ENCODE data around the gene SPTLC3. TPM values are rescaled to one million over a fixed set of nuclear protein-coding genes. Genes with fewer than 3 reads are reported as not detected.

Gene SPTLC3
- polyA plus RNA-seq, 1 of the 3 experiments (the other 2 are of a cell fraction) = 0.02 TPM

DNA sequence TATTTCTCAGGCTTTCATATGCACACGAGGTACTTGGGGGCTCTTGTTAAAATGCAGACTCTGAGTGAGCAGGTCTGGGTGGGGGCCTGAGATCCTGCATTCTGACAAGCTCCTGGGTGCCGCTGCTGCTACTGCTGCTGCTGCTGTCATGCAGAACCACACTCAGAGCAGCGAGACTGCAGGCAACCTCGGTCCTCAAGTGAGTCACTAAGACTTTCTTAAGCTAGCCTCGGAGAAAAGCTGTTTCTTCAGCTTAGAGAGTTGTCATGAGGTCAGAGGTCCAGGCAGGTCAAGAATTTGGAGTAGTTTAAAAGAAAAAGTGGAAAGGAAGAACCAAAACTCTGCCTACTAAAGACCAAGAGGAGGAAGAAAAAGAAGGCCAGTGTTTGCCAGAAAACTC, 92.9 kb downstream of the SPTLC3 start:
- no peaks in the 10 kb centered on the region for H3K4me1 ChIP-seq (ENCODE audit: control insufficient read depth in 1 of 2, insufficient read depth in 2 of 2, low read depth in 1 of 2, low read length in 1 of 2)
- no peak overlapping the region for H2AFZ ChIP-seq (ENCODE audit: low read depth)
- H4K20me1 ChIP-seq (ENCODE audit: insufficient read depth) = no peaks in the 10 kb centered on the region
- no peaks in the 10 kb centered on the region for H3K27me3 ChIP-seq (ENCODE audit: insufficient read depth)
- H3K9me3 ChIP-seq = no peaks in the 10 kb centered on the region
- ChIA-PET CTCF (interaction anchor here (1.2 to 2.2 kb wide), 2 partner anchors 13 to 177 kb away, joined by 3 to 10 read pairs; no protein-coding TSS in a partner anchor), POLR2A (no interaction called here)
- no peaks in the 10 kb centered on the region for H3F3A ChIP-seq (replicated peaks; ENCODE audit: insufficient read depth)
- no peaks in the 10 kb centered on the region for H3K36me3 ChIP-seq (replicated peaks in 1 of 2; ENCODE audit: control insufficient read depth in 1 of 2, insufficient read depth in 2 of 2, low read length in 1 of 2)
- no peak overlapping the region for H3K4me3 ChIP-seq (ENCODE audit: low read depth in 2 of 2, low read length in 1 of 2)
- no peak overlapping the region for H3K4me2 ChIP-seq
- H3K9me2 ChIP-seq = no peaks in the 10 kb centered on the region
- WGBS (ENCODE audit: low lambda C conversion rate) = 23% methylated on average over 4 of the region's 5 CpGs
- TF ChIP-seq GABPA (IDR thresholded peaks at IDR 0.05; ENCODE audit: low read depth) (no peak), RFX5 (IDR thresholded peaks at IDR 0.05; ENCODE audit: low read length) (no peak), MXI1 (IDR thresholded peaks at IDR 0.05; ENCODE audit: low read depth, low read length) (no peak), FOXM1 (IDR thresholded peaks at IDR 0.05; ENCODE audit: low read depth) (no peak), ELF1 (IDR thresholded peaks at IDR 0.05) (no peak), TAF1 (IDR thresholded peaks at IDR 0.05; ENCODE audit: borderline replicate concordance, low read depth, low read length) (no peak), CHD2 (IDR thresholded peaks at IDR 0.05; ENCODE audit: low read length, partially characterized antibody) (no peak), FOXJ3 (CRISPR knock-in tag; IDR thresholded peaks at IDR 0.05) (no peak)
- TF ChIP-seq, protein P1, sequence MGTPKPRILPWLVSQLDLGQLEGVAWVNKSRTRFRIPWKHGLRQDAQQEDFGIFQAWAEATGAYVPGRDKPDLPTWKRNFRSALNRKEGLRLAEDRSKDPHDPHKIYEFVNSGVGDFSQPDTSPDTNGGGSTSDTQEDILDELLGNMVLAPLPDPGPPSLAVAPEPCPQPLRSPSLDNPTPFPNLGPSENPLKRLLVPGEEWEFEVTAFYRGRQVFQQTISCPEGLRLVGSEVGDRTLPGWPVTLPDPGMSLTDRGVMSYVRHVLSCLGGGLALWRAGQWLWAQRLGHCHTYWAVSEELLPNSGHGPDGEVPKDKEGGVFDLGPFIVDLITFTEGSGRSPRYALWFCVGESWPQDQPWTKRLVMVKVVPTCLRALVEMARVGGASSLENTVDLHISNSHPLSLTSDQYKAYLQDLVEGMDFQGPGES (IDR thresholded peaks at IDR 0.05; ENCODE audit: low read depth, low read length) = no peak
- no peak overlapping the region for H3K27ac ChIP-seq (ENCODE audit: low read depth in 2 of 2, low read length in 1 of 2)
- DNase-seq = no peak
- no peak overlapping the region for H3K9ac ChIP-seq
- no peaks in the 10 kb centered on the region for H3K79me2 ChIP-seq (ENCODE audit: insufficient read depth)

DNA sequence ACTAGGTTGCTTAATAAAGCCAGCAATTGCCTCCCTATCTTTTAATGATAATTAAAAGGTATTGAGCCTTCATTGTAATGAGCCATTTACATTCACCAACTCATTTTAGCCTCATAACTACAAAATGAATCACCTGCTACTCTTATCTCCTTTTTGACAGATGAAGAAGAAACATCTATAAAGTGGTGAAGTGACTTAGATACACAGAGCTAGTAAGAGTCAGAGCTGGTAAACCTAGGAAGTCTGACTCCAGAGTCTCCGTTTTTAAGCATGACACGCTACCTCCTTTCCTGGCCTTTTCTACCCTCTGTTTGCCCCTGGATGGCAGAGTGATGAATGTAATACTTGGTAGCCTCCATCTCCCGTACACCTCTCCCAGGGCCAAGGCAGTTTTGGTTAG, 93.5 kb downstream of the SPTLC3 start:
- no peak overlapping the region for H3K27ac ChIP-seq (ENCODE audit: low read depth in 2 of 2, low read length in 1 of 2)

More for the DNA sequence above, 93.5 kb downstream of the SPTLC3 start:
- POLR2A ChIA-PET = no interaction called here
- no peaks in the 10 kb centered on the region for H4K20me1 ChIP-seq (ENCODE audit: insufficient read depth)
- H3K4me3 ChIP-seq (ENCODE audit: low read depth in 2 of 2, low read length in 1 of 2) = no peak overlapping the region
- CTCF ChIA-PET = interaction anchor here (1.2 to 2.2 kb wide), 2 partner anchors 12 to 177 kb away, joined by 3 to 10 read pairs; no protein-coding TSS in a partner anchor
- H3F3A ChIP-seq (replicated peaks; ENCODE audit: insufficient read depth) = no peaks in the 10 kb centered on the region
- TF ChIP-seq, protein P2, sequence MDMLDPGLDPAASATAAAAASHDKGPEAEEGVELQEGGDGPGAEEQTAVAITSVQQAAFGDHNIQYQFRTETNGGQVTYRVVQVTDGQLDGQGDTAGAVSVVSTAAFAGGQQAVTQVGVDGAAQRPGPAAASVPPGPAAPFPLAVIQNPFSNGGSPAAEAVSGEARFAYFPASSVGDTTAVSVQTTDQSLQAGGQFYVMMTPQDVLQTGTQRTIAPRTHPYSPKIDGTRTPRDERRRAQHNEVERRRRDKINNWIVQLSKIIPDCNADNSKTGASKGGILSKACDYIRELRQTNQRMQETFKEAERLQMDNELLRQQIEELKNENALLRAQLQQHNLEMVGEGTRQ (IDR thresholded peaks at IDR 0.05; ENCODE audit: borderline replicate concordance, low read depth, low read length) = no peak
- TF ChIP-seq MEF2A (IDR thresholded peaks at IDR 0.05; ENCODE audit: borderline replicate concordance, low read depth) (no peak), JUND (IDR thresholded peaks at IDR 0.05) (no peak), EZH2phosphoT487 (IDR thresholded peaks at IDR 0.05; ENCODE audit: borderline replicate concordance, low read depth) (no peak), YY1 (IDR thresholded peaks at IDR 0.05; ENCODE audit: low read depth) (no peak)
- TF ChIP-seq, protein P3, sequence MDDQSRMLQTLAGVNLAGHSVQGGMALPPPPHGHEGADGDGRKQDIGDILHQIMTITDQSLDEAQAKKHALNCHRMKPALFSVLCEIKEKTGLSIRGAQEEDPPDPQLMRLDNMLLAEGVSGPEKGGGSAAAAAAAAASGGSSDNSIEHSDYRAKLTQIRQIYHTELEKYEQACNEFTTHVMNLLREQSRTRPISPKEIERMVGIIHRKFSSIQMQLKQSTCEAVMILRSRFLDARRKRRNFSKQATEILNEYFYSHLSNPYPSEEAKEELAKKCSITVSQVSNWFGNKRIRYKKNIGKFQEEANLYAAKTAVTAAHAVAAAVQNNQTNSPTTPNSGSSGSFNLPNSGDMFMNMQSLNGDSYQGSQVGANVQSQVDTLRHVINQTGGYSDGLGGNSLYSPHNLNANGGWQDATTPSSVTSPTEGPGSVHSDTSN (IDR thresholded peaks at IDR 0.05) = no peak
- no peaks in the 10 kb centered on the region for H3K79me2 ChIP-seq (ENCODE audit: insufficient read depth)
- no peaks in the 10 kb centered on the region for H3K27me3 ChIP-seq (ENCODE audit: insufficient read depth)
- DNase-seq = no peak
- H3K4me1 ChIP-seq (ENCODE audit: control insufficient read depth in 1 of 2, insufficient read depth in 2 of 2, low read depth in 1 of 2, low read length in 1 of 2) = no peaks in the 10 kb centered on the region
- H2AFZ ChIP-seq (ENCODE audit: low read depth) = no peak overlapping the region
- no peak overlapping the region for H3K4me2 ChIP-seq
- WGBS (ENCODE audit: low lambda C conversion rate) = 40% methylated on average over 3 of the region's 3 CpGs
- H3K9me2 ChIP-seq = no peaks in the 10 kb centered on the region
- no peak overlapping the region for H3K9ac ChIP-seq
- H3K36me3 ChIP-seq (replicated peaks in 1 of 2; ENCODE audit: control insufficient read depth in 1 of 2, insufficient read depth in 2 of 2, low read length in 1 of 2) = no peaks in the 10 kb centered on the region
- H3K9me3 ChIP-seq = no peaks in the 10 kb centered on the region

Measured in SK-N-SH (cell line).